Skin epidermis (tissue), 12 donors: ENCODE measurements around the gene KRTAP8-1.

Experiments used
- H3K27ac ChIP-seq, 21 experiments: fragments of 200-600 bp; sonication (generic) in 11 of 21; one replicate each; pipeline ENCODE4 v1.5.0; 2020; ENCODE audit warnings: mild to moderate bottlenecking in 3 of 21, inconsistent platforms in 2 of 21, moderate library complexity in 2 of 21
- H3K4me3 ChIP-seq, 7 experiments: fragments of 200-600 bp; sonication (generic) in 2 of 7; one replicate each; pipeline ENCODE4 v1.5.0; 2020; ENCODE audit warnings: inconsistent platforms in 2 of 7, mild to moderate bottlenecking in 2 of 7, moderate library complexity in 1 of 7

The KRTAP8-1 gene, protein sequence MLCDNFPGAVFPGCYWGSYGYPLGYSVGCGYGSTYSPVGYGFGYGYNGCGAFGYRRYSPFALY

DNA sequence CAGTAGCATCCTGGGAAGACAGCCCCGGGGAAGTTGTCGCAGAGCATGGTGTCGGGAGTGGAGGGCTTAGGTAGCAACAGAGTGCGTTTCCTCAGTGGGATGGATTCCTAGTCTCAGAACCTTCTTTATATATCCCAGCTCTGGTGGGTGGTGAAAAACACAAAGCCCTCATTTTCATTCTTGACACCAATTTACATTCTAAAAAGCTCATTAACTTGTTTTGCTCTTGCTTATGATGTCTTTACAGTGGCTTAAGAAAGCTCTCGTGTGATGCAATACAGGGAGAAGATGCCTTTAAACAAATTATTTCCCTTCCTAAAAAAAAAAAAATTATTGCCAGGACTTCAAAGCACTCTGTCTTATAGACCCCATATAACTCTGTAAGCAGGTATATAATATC, at the start of gene KRTAP8-1:
KRTAP8-1 (minus strand) TSS at position 101 of the 400 bp plus-strand sequence; CDS start at position 47, 54 bp downstream.
- no peak within 1 kb of the TSS for H3K4me3 ChIP-seq
- no peak within 1 kb of the TSS for H3K27ac ChIP-seq

DNA sequence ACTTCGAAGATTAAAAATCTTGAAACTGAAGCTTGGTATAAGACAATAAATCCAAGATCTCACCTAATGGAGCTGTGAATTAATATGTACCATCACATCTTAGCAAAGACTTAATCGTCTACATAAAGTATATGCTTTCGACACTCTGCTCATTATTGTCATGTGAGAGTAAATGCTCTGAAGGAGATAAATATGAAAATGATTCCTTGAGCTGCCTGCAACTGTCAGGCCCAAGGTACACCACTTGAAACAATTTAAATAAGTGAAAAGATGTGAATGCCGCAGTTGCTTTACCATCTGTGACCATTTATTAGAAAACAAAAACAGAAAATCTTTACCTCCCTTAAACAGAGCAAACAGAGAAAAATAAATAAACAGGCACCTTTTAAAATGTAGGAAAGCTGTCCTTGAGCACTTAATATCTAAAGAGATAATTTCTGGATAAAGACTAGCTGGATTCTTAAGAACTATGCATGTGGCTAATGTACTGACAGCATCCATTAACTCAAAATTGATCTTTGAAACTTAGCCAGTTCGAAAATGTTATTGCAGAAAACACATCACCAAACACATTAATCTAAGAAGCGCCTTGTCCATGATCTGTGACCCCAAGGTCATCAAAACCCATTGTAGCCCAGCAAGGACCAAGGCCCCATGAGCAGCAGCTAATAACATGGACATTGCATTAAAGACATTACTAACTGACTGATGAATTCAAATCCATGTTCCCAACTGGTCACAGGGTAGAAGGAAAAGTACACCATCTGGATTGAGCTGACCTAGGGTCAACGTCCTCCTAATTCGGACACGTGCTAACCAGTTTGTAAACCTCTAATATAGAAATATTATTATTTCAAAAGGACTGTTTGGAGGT, 34.8 kb upstream of the KRTAP8-1 start:
- Histone ChIP-seq H3K4me3 (no peak overlapping the region), H3K27ac (no peak overlapping the region)

DNA sequence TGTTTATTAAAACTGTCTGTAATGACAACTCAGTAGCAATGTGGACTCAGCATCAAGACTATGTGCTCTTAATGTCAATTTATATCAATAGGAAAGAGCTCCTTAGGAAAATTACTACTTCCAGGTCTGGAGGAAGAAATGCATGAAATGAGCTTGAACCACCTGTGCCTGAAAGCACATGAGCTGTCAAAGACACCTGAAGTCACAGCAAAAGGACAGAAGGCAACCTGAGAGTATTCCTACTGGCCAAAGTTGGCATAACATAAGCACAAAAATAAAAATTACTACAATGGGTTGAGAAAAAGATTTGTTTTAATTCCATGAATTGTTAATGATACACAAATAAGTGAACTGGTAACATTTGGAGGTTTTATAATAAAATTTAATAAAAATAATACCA, 29.9 kb upstream of the KRTAP8-1 start:
- Histone ChIP-seq H3K27ac (no peak overlapping the region), H3K4me3 (no peak overlapping the region)

DNA sequence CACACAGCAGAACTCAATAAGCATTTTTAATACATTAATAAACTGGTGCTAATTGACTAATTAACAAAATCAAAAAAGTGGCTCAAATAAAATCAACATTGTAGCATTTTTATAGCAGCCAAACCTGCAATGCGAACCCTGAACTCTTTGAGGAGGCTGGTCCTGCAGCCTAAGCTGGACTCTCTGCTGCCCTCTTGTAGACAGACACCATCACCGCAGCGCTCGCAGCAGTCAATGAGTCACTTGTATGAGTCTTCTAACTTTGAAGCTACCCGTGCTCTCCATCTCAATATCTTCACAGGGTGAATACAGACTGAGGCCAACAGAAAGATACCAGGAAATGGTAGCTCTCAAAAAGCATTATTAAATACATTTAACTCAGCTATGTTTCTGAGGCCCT, 26.2 kb upstream of the KRTAP8-1 start:
- no peak overlapping the region for H3K27ac ChIP-seq
- no peak overlapping the region for H3K4me3 ChIP-seq

DNA sequence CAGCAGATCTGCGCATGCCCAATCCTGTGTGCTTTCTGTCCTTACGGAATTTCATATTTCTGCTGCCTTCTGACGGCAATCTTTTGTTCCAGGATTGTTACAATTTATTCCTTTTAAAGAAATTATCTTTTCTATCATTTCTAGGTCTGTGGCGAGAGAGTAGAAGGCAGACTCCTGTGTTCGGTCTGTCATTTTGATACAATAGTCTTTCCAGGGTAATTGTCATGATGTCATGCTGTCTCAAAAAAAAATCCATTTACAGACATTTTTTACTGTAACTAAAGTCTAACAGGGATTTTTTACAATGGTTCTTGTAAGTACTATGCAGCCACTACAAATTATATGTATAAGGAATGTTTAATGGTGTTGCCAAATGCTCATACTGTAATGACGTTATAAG, 25.5 kb upstream of the KRTAP8-1 start:
- no peak overlapping the region for H3K4me3 ChIP-seq
- H3K27ac ChIP-seq, result no peak overlapping the region

DNA sequence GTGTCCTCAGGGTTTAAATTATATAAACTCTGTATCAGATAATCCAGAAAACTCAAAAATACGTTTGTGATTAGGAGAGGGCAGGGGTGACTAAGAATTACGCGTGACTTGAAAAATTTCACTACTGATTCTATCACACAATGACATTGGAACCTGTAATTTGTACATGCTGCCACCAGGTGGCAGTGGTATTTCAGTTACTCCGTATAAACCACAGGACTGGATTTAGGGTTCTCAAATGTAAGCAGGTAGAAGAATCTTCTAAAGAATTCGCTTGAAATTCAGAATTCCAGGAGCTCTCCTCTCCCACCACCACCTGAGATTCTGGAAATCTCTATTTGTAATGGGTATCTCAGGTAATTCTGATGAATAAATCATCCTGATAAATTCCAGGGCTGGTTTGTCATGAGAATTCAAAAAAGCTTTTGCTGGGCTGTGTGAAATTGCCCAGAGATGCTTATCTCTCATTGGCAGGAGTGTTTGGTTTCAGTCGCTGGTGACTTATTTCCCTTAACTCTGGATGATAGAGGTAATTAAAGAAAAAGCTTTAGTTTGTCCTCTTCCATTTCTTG, 18.2 kb upstream of the KRTAP8-1 start:
- Histone ChIP-seq H3K27ac (no peak overlapping the region), H3K4me3 (no peak overlapping the region)

DNA sequence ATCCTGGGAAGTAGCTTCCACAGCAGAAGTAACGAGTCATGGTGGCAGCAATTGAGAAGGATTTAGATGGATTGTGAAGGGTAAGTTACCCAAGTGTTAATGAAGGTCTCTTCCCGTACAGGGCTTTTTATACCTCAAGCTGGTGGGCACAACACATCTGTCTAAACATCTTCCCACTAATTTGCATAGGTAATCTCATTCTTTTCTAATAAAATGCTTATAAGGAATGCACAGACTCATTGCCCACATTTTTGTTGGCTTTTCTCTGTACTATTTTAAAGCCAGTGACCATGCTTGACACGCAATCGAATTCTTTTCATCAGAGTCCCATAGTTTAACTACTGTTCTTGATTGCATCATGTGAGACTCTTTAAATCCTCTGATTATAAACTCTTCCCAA, 16.6 kb upstream of the KRTAP8-1 start, which contains the start of gene KRTAP7-1:
KRTAP7-1 (minus strand) TSS at position 101 of the 400 bp plus-strand sequence; CDS start at position 40, 61 bp downstream.
- no peak within 1 kb of the TSS for H3K27ac ChIP-seq
- H3K4me3 ChIP-seq, result no peak within 1 kb of the TSS

DNA sequence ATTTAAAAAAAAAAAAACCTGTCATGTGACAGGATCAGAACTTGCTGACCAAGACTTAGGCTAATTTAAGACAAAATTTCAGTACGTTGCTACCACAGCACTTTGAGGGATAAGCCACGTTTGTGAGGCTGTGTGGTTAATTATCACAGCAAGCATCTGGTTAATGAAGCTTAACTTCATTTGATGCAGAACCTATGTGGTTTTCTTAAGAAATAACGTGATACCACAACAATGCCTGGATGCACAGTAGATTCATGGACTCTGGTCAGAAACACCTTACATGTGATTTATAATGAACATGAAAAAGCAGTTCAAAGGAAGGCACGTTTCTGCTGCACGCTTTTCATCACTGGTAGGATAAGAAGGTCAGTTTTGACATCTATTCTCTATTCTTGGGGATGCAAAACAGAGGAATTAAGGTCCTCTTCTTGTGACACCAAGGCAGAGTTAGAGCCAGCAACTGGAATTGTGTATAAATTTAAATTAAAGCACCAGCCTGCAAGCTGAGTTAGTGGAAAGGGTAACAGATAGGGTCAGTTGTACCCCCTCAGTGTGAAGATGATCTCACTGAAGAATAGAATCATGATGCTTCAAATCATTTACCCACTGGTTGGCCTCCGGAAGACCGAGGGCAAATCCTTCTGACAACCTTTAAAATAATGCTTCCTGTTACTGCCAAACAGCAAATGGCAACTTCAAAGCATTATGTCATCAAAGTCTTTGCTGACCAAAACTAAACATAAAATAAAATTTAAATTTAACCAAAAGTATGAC, 6.0 kb upstream of the KRTAP8-1 start:
- Histone ChIP-seq H3K27ac (no peak overlapping the region), H3K4me3 (no peak overlapping the region)

DNA sequence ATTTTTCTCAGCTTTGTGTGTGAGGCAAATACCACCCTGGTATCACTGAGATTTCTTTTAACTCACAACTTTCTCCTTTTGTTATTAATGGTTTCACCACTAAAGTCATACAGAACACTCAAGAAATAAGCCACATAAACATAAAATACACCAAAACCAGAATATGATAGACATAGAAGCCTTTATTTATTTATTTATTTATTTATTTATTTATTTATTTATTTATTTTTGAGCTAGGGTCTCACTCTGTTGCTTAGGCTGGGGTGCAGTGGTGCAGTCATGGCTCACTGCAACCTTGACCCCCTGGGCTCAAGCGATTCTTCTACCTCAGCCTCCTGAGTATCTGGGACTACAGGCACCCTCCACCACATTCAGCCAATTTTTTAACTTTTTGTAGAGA, 12.5 kb downstream of the KRTAP8-1 start:
- Histone ChIP-seq H3K4me3 (no peak overlapping the region), H3K27ac (no peak overlapping the region)

DNA sequence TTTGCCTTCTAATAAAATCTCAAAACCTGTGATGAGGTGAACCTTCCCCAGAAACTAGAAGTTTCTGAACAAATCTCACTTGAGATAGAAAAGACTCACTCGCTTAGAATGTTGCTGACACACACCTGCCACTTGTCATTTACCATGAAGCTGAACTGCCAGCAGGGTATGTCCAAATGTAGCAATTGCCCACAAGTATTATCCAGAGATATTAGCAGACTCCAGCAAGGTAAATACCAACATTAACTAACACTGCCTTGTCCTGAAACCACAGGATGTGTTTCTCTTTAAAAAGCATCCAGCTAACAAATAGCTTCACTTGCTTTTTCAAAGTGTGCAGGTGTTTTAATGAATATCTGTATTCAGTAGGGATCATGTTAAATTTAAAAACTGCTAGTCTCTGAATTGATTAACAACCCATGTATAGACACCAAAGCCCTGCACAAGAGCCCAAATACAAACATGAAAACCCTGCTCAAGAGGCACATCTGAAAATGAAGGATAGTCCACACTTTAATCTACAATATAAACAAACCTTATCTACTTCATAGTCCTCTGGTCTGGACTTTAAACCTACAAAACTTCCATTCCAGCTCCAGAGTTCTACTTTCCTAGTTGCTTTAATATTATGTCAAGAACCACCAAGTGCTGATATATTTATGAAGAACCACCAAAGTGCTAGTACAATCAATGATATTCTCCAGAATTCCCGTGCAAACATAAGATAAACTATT, 19.3 kb downstream of the KRTAP8-1 start:
- H3K4me3 ChIP-seq, result no peak overlapping the region
- H3K27ac ChIP-seq, result no peak overlapping the region

DNA sequence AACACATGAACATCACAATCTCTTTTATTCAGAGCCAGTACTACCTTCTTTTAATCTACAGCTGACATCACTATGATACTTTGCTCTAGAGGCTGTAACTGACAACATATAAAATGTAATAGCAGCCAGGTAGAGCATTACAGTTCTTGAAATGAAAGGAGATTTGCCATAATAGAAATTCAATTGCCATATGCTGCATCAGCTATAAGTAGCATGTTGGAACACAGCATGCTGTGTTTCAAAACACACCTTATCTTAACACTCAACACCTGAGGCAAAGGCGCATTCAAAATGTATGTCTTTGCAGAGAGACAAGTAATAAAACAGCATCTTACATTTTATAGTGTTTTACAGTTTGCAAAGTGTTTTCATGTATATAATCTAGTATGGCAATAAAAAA, 33.8 kb downstream of the KRTAP8-1 start:
- no peak overlapping the region for H3K4me3 ChIP-seq
- H3K27ac ChIP-seq, result no peak overlapping the region

DNA sequence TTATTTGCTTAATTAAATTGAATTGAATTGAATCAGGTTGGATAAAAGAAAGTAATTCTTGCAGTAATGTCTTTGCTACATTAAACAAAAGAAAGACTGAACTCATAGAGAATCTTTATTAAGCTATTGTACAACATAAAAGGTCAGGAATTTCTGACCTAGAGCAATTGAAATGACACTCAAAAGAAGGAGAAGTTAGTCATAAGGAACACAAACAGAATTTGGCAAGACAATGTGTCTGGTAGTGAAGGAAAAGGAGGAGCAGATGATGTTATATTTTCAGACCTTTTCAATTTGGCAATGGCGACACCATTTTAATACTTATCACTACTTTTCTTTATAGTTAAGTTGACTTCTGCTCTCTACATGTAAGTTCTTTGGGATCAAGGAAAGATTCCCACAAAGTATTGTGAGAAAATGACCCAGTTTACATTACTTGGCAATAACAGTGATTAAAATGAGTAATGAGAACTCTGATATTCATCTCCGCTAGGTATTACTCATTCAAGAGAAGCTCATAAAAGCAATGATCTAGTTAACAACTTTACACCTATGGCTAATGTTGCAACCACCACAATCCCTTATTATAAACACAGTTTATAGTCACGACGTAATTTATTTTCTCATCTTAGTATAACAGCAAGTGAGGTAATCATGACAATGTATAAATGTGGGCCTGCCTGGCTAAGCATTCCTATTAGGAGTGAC, 43.2 kb downstream of the KRTAP8-1 start:
- Histone ChIP-seq H3K4me3 (no peak overlapping the region), H3K27ac (no peak overlapping the region)
